Fibroblast of skin of right biceps (primary cell): ENCODE measurements around the gene CDK6.
A peak's percentile ranks its signal among the peaks of the same experiment; 100 is the strongest.
"Not testable (repeated sequence)": the region's sequence is repeated elsewhere in the genome, so short reads cannot be mapped to it uniquely, and the experiment has no call there.

Experiments used
- DNase-seq: peaks from one replicate; pipeline ENCODE4 v3.0.0-alpha.2; 2013

CDK6 gene

DNA sequence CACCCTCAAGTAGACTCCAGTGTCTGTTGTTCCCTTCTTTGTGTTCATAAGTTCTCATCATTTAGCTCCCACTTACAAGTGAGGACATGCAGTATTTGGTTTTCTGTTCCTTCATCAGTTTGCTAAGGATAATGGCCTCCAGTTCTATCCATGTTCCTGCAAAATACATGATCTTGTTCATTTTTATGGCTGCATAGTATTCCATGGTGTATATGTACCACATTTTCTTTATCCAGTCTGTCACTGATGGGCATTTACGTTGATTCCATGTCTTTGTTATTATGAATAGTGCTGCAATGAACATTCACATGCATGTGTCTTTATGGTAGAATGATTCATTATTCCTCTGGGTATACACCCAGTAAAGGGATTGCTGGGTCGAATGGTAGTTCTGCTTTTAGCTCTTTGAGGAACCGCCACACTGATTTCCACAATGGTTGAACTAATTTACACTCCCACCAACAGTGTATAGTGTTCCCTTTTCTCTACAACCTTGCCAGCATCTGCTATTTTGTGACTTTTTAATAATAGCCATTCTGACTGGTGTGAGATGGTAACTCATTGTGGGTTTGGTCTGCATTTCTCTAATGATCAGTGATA lies 79.0 kb downstream of the CDK6 start:
- DNase-seq: not testable (repeated sequence)

GRCh38 chr7:92755680-92756079 lies 80.7 kb downstream of the CDK6 start:
- DNase-seq: no peak

- no peak for DNase-seq
These were observed 81.3 kb downstream of the CDK6 start for GRCh38 chr7:92754919-92755581.

DNA sequence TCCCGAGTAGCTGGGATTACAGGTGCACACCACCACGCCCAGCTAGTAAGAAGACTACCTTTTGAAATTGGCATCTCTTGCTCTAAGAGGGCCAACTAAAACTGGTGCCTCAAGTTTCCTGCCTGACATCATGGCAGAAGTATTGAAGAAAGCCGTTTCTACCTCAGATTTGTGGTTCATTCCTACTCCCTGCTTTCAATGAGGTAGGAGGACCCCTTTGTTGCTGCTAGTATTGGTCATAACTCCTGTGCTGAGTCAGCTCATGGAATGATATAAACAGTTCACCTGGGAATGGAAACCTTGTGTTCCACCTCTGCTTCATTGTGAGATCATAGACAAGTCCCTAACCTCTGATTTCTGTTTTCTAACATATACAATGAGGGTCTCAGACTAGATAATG lies 82.8 kb downstream of the CDK6 start:
- no peak for DNase-seq

DNA sequence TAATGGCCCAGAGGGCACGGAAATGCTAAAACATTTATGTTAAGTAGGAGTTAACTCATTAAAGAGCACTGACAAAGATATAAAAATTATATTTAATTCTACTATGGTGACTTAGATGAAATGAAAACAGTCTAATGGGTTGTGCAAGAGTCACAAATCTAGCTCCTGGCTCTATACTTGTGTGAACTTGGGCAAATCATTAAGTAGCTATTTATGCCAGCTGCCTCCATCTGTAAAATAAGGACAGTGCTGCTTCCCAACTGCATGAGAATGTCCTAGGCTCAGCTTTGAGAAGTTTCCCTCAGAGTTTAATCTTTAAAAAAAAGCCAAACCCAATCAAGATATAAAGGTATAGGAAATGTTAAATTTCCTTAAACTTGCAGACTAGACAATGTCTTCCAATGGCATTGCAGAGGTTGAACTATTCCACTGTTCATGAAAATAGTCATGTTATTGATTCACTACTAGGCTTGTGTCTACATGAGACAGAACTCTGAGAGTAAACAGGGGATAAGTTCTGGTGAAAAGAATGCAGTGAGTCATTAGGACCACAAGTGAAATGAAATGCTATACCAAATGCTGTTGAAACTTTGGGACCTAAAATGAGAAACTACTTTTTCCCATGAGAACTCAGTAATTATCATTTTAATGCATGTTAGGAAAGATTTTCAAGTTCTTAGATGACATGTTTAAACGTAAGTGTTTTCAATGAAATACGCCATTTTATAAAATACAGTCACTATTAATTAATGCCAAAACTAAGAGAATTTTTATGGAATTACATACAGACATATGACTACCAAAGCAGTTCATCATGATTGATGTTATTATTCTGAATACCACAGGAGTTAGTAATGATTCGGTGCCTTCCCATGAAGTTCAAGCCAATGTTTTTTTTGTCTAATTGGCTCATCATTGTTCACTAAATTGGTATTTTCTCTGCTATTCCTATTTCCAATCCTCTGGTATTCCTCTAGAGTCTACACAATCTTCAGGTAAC lies 84.2 kb downstream of the CDK6 start:
- peak; percentile 96 for DNase-seq

DNA sequence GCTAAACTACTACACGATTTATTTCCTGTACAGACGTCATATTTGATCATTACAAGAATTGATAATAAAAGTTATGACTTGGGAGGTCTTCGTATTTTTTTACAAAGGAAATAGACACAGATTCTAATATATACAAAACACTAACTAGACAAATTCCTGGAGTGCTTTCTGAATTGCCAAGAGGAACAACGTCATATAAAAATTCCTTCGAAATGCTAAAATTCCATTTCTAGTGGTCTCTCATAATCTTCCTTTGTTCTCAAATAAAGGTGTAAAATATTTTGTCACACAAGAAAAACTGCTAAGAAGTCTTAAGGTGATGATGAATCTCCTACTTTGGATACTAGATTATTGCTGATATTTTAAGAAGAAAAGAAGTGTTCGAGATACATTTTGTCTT lies 85.4 kb downstream of the CDK6 start:
- no peak for DNase-seq

GRCh38 chr7:92750447-92750839 lies 85.9 kb downstream of the CDK6 start:
- DNase-seq: no peak

DNA sequence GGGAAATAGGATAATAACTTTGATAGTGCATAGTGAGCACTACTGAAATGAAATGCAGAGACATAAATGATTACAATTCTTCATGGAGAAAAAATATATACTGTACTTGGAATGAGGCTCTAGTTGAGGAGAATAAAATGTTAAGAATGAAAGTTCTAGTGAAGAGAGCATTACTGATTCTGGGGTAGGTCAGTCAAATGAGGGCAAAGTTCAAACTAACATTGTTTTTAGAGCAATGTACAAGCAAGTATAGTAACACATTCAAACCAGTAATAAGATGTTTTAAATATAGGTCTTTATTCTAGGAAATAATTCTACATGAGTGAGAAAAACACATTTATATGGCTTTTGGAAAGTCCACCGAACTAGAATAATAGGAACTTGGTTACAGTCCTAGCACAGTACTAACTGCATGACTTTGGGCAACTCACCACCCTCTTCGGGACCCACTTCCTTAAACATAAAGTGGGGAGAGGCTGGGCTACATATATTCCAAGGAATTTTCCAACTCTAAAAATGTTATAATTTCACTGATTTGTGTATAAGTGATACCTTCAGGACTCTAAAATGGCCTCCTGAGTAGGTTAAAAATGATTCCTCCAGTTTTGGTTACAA lies 86.4 kb downstream of the CDK6 start:
- no peak for DNase-seq

- no peak for DNase-seq
These were observed 87.0 kb downstream of the CDK6 start for GRCh38 chr7:92749327-92749755.

DNA sequence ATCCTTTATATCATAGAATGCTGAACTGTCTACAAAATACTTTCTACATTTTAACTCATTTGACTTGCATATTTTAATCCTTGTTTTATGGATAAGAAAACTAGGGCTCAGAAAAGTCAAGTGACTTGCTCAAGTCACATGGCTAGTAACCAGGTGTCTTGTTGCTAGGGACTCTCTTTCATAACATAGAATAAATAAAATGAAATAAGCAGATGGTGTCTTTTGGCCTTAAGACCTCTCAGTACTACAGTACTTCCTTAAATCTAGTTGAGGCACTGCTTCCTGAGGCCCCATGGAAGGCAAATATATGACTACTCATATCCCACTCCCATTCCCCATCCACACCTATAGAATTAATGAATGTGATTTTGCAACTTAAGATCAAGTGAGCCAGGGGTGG lies 87.9 kb downstream of the CDK6 start:
- no peak for DNase-seq

DNA sequence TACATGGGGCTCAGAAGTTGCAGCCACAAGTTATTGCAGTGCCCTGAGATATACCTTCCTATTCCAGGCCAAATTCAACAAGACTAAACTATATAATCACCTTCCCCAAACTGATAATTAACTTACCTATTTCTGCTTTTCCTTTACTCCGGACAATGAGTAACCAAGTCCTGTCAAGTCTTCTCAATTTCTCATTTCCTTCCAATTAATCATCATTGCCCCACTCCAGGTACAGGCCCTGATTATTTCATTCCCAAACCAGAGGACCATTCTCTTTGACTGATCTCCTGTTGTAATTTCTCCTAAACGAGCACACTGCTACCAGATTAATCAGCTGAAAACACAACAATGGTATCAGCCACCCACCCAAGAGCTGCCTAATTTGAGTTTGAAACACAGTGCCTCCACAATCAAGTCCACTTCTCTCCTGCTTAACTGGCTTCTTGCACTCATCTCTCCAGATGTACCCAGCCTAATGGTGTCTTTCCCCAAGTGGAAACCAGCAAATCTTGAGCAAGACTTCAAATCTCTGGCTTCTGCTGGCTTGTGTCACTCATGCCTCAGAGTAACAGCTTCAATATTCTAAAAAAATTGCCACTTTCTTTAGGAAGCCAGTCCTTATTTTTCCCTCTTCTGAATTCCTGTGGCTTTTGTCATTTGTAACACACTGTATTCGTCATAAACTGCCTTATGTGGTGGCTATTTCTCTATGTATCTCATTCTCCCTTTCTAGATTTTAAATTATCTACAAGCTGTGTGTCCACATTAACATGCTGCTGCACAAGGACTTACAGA lies 89.1 kb downstream of the CDK6 start:
- peak; percentile 79 for DNase-seq

GRCh38 chr7:92745241-92745640 lies 91.1 kb downstream of the CDK6 start:
- no peak for DNase-seq

DNA sequence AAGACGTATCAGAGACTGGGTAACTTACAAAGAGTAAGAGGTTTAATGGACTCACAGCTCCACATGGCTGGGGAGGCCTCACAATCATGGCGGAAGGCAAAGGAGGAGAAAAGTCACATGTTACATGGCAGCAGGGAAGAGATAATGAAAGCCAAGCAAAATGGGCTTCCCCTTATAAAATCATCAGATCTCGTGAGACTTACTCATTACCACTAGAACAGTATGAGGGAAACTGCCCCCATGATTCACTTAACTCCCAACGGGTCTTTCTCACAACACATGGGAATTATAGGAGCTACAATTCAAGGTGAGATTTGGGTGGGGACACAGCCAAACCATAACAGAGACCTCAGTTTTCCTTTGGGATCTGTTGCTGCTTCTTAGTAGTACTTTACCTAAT lies 92.2 kb downstream of the CDK6 start:
- DNase-seq: not testable (repeated sequence)

DNA sequence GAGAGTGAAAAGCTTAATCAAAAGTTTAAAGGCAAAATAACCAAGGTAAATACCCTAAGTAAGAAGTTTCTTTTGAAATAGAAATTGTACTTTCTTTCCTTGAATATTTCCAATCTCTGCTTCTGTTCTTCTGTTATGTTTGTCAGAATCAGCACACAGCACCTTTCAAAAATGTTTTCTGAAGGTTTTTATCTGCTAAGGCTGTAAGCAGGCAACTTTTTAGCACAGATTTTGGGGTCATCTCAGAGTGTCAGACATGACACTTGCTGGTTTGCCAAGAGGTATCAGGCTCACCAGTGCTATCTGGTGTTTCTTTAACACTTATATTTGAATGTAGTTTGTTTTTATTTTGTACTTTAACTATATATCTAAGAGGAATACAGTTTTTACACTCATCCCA lies 94.2 kb downstream of the CDK6 start:
- DNase-seq: no peak

GRCh38 chr7:92740700-92741126 lies 95.7 kb downstream of the CDK6 start:
- DNase-seq: peak; percentile 94

DNA sequence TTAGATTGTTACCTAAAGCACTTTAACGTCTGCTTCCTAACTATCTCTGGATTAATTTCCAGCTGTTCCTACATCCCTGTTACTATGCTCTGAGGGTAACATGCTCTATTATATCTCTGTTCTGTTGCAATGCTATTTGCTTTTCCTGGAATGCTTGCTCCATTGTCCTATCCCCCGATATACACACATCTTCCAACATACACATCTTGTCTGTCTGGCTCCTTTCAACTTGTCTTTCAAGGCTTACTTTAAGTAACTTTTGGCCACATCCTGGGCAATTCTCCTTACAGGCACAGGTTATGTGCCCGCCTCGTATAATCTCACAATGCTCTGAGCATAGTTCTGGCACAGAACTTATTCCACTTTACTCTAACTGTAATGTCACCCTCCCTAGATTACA lies 96.2 kb downstream of the CDK6 start:
- DNase-seq: no peak

- no peak for DNase-seq
These were observed 97.3 kb downstream of the CDK6 start for GRCh38 chr7:92739091-92739490.

GRCh38 chr7:92737706-92738105 lies 98.7 kb downstream of the CDK6 start:
- no peak for DNase-seq

DNA sequence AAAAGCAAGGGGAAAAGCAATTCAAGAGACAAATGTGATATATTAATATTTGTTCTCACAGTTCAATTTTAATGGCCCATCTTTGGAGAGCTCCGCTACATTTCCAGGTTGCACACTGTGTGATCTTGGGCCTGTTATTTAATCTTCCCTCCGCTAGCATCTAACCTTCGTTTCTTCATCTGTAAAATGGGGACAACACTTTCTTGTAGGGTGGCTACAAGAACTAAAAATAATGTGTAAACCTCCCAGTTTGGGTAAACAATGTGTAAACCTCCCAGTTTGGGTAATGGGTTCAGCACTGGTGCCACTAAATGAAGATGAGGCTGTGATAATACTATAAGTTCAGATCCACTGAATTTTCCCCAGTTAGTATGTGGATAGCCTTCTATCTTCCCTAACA lies 99.5 kb downstream of the CDK6 start:
- no peak for DNase-seq

DNA sequence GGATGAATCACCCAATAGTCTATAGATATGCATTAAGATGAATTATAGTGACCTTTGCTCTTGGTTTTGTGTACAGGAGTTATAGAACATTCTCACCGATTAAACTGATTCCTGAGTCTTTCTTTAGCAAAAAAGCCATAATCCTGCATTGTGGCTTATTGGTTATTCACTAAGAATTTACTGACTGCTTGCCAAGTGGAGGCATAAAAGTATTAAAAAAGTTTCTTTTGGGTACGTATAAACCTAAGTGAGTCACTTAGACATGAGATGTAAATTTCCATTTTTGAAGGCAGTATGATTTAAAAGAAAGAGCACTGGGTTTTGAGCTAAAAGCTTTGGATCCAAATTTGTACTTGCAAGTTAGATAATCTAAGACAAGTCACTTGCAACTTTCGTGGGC lies 100.7 kb downstream of the CDK6 start:
- peak; percentile 91 for DNase-seq

- DNase-seq: no peak
These were observed 103.9 kb downstream of the CDK6 start for GRCh38 chr7:92732316-92733036.
